Lung (tissue), 12 donors: ENCODE results near the gene ZNHIT6. TPM values are rescaled to one million over a fixed set of nuclear protein-coding genes. Genes with fewer than 3 reads are reported as not detected.

Source experiments
- ATAC-seq: fragments of 200-7000 bp; cut with Tn5 transposase; one replicate; pipeline ENCODE4 v1.9.1; 2020; ENCODE audit warnings: moderate number of reproducible peaks; ENCODE audit not compliant: insufficient read depth, low FRiP score
- DNase-seq, 3 donors: peaks; one replicate each; pipeline ENCODE4 v3.0.0-alpha.2; 2013 to 2017
- H3K27ac ChIP-seq, 2 donors: one replicate each; pipeline ENCODE4 v1.5.1; 2013; ENCODE audit warnings: mild to moderate bottlenecking in 2 of 2, moderate library complexity in 2 of 2, control low read depth in 1 of 2, inconsistent platforms in 1 of 2, low read depth in 1 of 2, low read length in 1 of 2
- H3K27me3 ChIP-seq, 3 donors: one replicate each; pipeline ENCODE4 v1.5.1; 2013; ENCODE audit warnings: low read length in 2 of 3; ENCODE audit not compliant: control insufficient read depth in 3 of 3, insufficient read depth in 3 of 3
- H3K36me3 ChIP-seq, 4 donors: one replicate each; pipeline ENCODE4 v1.5.1; 2013; ENCODE audit warnings: low read length in 4 of 4, mild to moderate bottlenecking in 1 of 4, moderate library complexity in 1 of 4; ENCODE audit not compliant: control insufficient read depth in 4 of 4, insufficient read depth in 4 of 4
- H3K4me1 ChIP-seq, 5 donors: one replicate each; pipeline ENCODE4 v1.5.1; 2013; ENCODE audit warnings: low read length in 5 of 5, mild to moderate bottlenecking in 2 of 5, moderate library complexity in 1 of 5; ENCODE audit not compliant: control insufficient read depth in 5 of 5, insufficient read depth in 5 of 5
- H3K4me3 ChIP-seq: one replicate; pipeline ENCODE4 v1.5.1; 2013; ENCODE audit warnings: mild to moderate bottlenecking, control low read depth, moderate library complexity
- H3K9ac ChIP-seq, 2 donors: one replicate each; pipeline ENCODE4 v1.5.1; 2013; ENCODE audit warnings: low read length in 2 of 2, control low read depth in 1 of 2; ENCODE audit not compliant: insufficient read depth in 1 of 2
- H3K9me3 ChIP-seq, 4 donors: one replicate each; pipeline ENCODE4 v1.5.1; 2013; ENCODE audit warnings: low read length in 3 of 4, mild to moderate bottlenecking in 1 of 4, moderate library complexity in 1 of 4; ENCODE audit not compliant: control insufficient read depth in 4 of 4, insufficient read depth in 3 of 4
- CTCF ChIP-seq: IDR thresholded peaks from 2 replicates; pipeline ENCODE4 v1.5.1; 2012; ENCODE audit warnings: mild to moderate bottlenecking; ENCODE audit errors: control extremely low read depth, extremely low read depth
- WGBS, 2 donors: extraction: QIAGEN DNeasy Blood & Tissue Kit; methylation state at CpG; one replicate each; pipeline ENCODE4 v1.1.7; 2013; 5-methylcytosine and 5-hydroxymethylcytosine counted together
- polyA plus RNA-seq, 2 donors: library from polyadenylated mRNA; stranded (reverse); fragments of 200-250 nt; gene quantifications; one replicate each; pipeline ENCODE4 v1.2.1, GENCODE V29; 2013
- total RNA-seq, 2 donors: library from RNA; depleted of rRNA in 1 of 2; stranded (reverse); fragments of >200 nt in 1 of 2; gene quantifications; one replicate each; pipeline ENCODE4 v1.2.1, GENCODE V29; 2014 to 2021
- donor health status: control.
- donor health status: control.
- donor health status: Bipolar disorder and iron deficiency.
- donor health status: healthy.
- donor health status: DM: yes; HTN: yes; CAD: no.

The ZNHIT6 gene
- total and polyA plus RNA-seq, 4 donors, result 8.7 to 17.7 (median 10.1) TPM

- ATAC-seq (no peak), DNase-seq (no peak)
- Histone ChIP-seq H3K27me3 (no peaks in the 10 kb centered on the region), H3K4me3 (no peak overlapping the region), H3K9me3 (no peaks in the 10 kb centered on the region), H3K9ac (no peak overlapping the region), H3K27ac (no peak overlapping the region), H3K36me3 (peaks cover 0 to 4% (median 0%) of the 10 kb centered on the region in 4 donors), H3K4me1 (peaks cover 0 to 3% (median 0%) of the 10 kb centered on the region in 5 donors)
- 100% methylated on average over 1 of the region's 1 CpG for WGBS, 2 donors
- no peak for TF ChIP-seq CTCF
Observed at GRCh38 chr1:85659174-85659573, 49.1 kb downstream of the ZNHIT6 start.

GRCh38 chr1:85656948-85657347 is 51.3 kb downstream of the ZNHIT6 start:
- DNase-seq (no peak), ATAC-seq (no peak)
- Histone ChIP-seq H3K4me1 (peaks cover 0 to 3% (median 0%) of the 10 kb centered on the region in 5 donors), H3K4me3 (no peak overlapping the region), H3K27me3 (no peaks in the 10 kb centered on the region), H3K36me3 (peaks cover 4 to 13% (median 6%) of the 10 kb centered on the region in 4 donors), H3K9me3 (no peaks in the 10 kb centered on the region), H3K9ac (no peak overlapping the region), H3K27ac (no peak overlapping the region)
- 96% methylated on average over 1 of the region's 1 CpG for WGBS, 2 donors
- TF ChIP-seq CTCF, result no peak

- no peak for DNase-seq
- 75 to 81% methylated on average over 1 of the region's 1 CpG for WGBS, 2 donors
- Histone ChIP-seq H3K36me3 (peaks cover 4 to 13% (median 6%) of the 10 kb centered on the region in 4 donors), H3K27me3 (no peaks in the 10 kb centered on the region), H3K4me3 (no peak overlapping the region), H3K27ac (no peak overlapping the region), H3K9me3 (no peaks in the 10 kb centered on the region), H3K4me1 (peaks cover 0 to 3% (median 0%) of the 10 kb centered on the region in 5 donors), H3K9ac (no peak overlapping the region)
- no peak for ATAC-seq
- TF ChIP-seq CTCF, result no peak
Observed at GRCh38 chr1:85656256-85656655, 52.0 kb downstream of the ZNHIT6 start.

- Histone ChIP-seq H3K9me3 (no peaks in the 10 kb centered on the region), H3K4me1 (no peaks in the 10 kb centered on the region), H3K4me3 (no peak overlapping the region), H3K27me3 (no peaks in the 10 kb centered on the region), H3K27ac (no peak overlapping the region), H3K36me3 (peaks cover 5 to 13% (median 7%) of the 10 kb centered on the region in 4 donors), H3K9ac (no peak overlapping the region)
- ATAC-seq, result no peak
- no peak for TF ChIP-seq CTCF
- no peak for DNase-seq
- 96 to 98% methylated on average over 1 of the region's 1 CpG for WGBS, 2 donors
Observed at GRCh38 chr1:85655315-85655714, 52.9 kb downstream of the ZNHIT6 start.
